H1 (cell line): ENCODE data around the gene SOCS6.

Source experiments
- CREB1 ChIP-seq: IDR thresholded peaks from 2 replicates; pipeline ENCODE4 v1.6.1; 2012; ENCODE audit warnings: inconsistent platforms
- CTCF ChIP-seq, 3 experiments: IDR thresholded peaks; 1 replicate in 2 of 3; 2 replicates in 1 of 3; pipeline versions ENCODE4 v1.5.1 to v1.6.1; 2011; ENCODE audit warnings: low read length in 3 of 3, mild to moderate bottlenecking in 3 of 3, inconsistent platforms in 2 of 3, low read depth in 1 of 3, moderate library complexity in 1 of 3; ENCODE audit not compliant: insufficient read depth in 1 of 3; ENCODE audit errors: control extremely low read depth in 1 of 3
- EP300 ChIP-seq, 2 experiments: IDR thresholded peaks; 1 replicate in 1 of 2; 2 replicates in 1 of 2; pipeline ENCODE4 v1.6.1; 2011 to 2012; ENCODE audit warnings: low read depth in 2 of 2, low read length in 2 of 2, mild to moderate bottlenecking in 2 of 2, borderline replicate concordance in 1 of 2, inconsistent platforms in 1 of 2, moderate library complexity in 1 of 2
- NANOG ChIP-seq: IDR thresholded peaks from 2 replicates; pipeline ENCODE4 v1.6.1; 2011; ENCODE audit warnings: low read length, low read depth, mild to moderate bottlenecking, inconsistent platforms; ENCODE audit not compliant: insufficient read depth, poor library complexity, severe bottlenecking
- RAD21 ChIP-seq, 2 experiments: IDR thresholded peaks in 1 of 2; conservative IDR thresholded peaks in 1 of 2; 2 replicates each; pipeline ENCODE4 v1.6.1; 2011; ENCODE audit warnings: low read depth in 2 of 2, low read length in 2 of 2, improper control_type of control experiment in 1 of 2, inconsistent platforms in 1 of 2, mild to moderate bottlenecking in 1 of 2, moderate library complexity in 1 of 2
- SP2 ChIP-seq: IDR thresholded peaks from 2 replicates; pipeline ENCODE4 v1.6.1; 2012; ENCODE audit warnings: mild to moderate bottlenecking, low read length, inconsistent platforms
- TEAD4 ChIP-seq: IDR thresholded peaks from 2 replicates; pipeline ENCODE4 v1.6.1; 2012; ENCODE audit warnings: low read depth, low read length, inconsistent platforms, mixed read lengths

- TF ChIP-seq CREB1, result no peak
- no peak for TF ChIP-seq EP300 (IDR thresholded peaks at IDR 0.05; ENCODE audit: borderline replicate concordance in 1 of 2, low read depth in 2 of 2, low read length in 2 of 2)
- TF ChIP-seq CTCF (IDR thresholded peaks at IDR 0.05; ENCODE audit: control extremely low read depth in 1 of 3, insufficient read depth in 1 of 3, low read depth in 1 of 3, low read length in 3 of 3), result no peak
- no peak for TF ChIP-seq TEAD4
- no peak for TF ChIP-seq SP2
- no peak for TF ChIP-seq RAD21 (IDR thresholded peaks at IDR 0.05 in 1 of 2, conservative IDR thresholded peaks at IDR 0.05 in 1 of 2; ENCODE audit: low read depth in 2 of 2, low read length in 2 of 2)
- no peak for TF ChIP-seq NANOG
Measured at GRCh38 chr18:70308555-70309294, 19.9 kb downstream of the SOCS6 start.
